Heart right ventricle (tissue), 16 donors: ENCODE data around the gene FAM204A. TPM values are rescaled to one million over a fixed set of nuclear protein-coding genes. Genes with fewer than 3 reads are reported as not detected.

Source experiments
- ATAC-seq, 8 donors: fragments of 200-7000 bp; cut with Tn5 transposase; one replicate each; pipeline ENCODE4 v1.9.1; 2020; ENCODE audit warnings: mild to moderate bottlenecking in 8 of 8, moderate library complexity in 8 of 8, moderate number of reproducible peaks in 1 of 8
- DNase-seq, 2 donors: peaks; one replicate each; pipeline ENCODE4 v3.0.0-alpha.2; 2020
- H3K27ac ChIP-seq, 10 donors: fragments of 200-600 bp; sonication (generic) in 2 of 10; one replicate each; pipeline versions ENCODE4 v1.5.0 to v1.8.0; 2020 to 2022; ENCODE audit warnings: mild to moderate bottlenecking in 3 of 10
- H3K27me3 ChIP-seq, 7 donors: fragments of 200-600 bp; one replicate each; pipeline ENCODE4 v1.8.0; 2021 to 2022; ENCODE audit warnings: mild to moderate bottlenecking in 2 of 7
- H3K36me3 ChIP-seq, 9 donors: fragments of 200-600 bp; sonication (generic) in 1 of 9; one replicate each; pipeline versions ENCODE4 v1.5.0 to v1.8.0; 2020 to 2022; ENCODE audit warnings: mild to moderate bottlenecking in 2 of 9
- H3K4me1 ChIP-seq, 9 donors: fragments of 200-600 bp; sonication (generic) in 1 of 9; one replicate each; pipeline versions ENCODE4 v1.5.0 to v1.8.0; 2020 to 2022; ENCODE audit warnings: mild to moderate bottlenecking in 4 of 9
- H3K4me3 ChIP-seq, 10 donors: fragments of 200-600 bp; sonication (generic) in 2 of 10; one replicate each; pipeline versions ENCODE4 v1.5.0 to v1.8.0; 2020 to 2022; ENCODE audit warnings: mild to moderate bottlenecking in 7 of 10, moderate library complexity in 2 of 10
- H3K9me3 ChIP-seq, 11 donors: fragments of 200-600 bp in 10 of 11; sonication (generic) in 2 of 11; one replicate each; pipeline versions ENCODE4 v1.5.0 to v1.8.0; 2013 to 2022; ENCODE audit warnings: mild to moderate bottlenecking in 2 of 11, control low read depth in 1 of 11, moderate library complexity in 1 of 11
- WGBS, 2 donors: extraction: QIAGEN DNeasy Blood & Tissue Kit; methylation state at CpG; one replicate each; pipeline ENCODE4 v1.1.7; 2013; ENCODE audit warnings: inconsistent platforms in 1 of 2; 5-methylcytosine and 5-hydroxymethylcytosine counted together
- intact Hi-C, 10 donors: fragments of 100-400 bp; cut with DNase I; formaldehyde crosslinking; loops; one replicate each; pipeline versions ENCODE4 v1.11.1 to v1.14.2; 2022
- polyA plus RNA-seq, 2 donors: library from polyadenylated mRNA; stranded (reverse); fragments of 200-250 nt; gene quantifications; one replicate each; pipeline ENCODE4 v1.2.3, GENCODE V29; 2013
- total RNA-seq, 10 donors: library from RNA; stranded (reverse); fragmentation: NEBNext Ultra II Directional in 3 of 10; extraction: Animal tissue kit (Norgen Biotek cat#: 25700) in 3 of 10; gene quantifications; one replicate each; pipeline versions ENCODE4 v1.2.1 to v1.2.4, GENCODE V29; 2021 to 2023
- TF ChIP-seq, protein P1 (sequence below), 9 donors: fragments of 200-600 bp; sonication (generic) in 2 of 9; IDR thresholded peaks; one replicate each; pipeline versions ENCODE4 v1.5.0 to v1.8.0; 2021 to 2022; ENCODE audit warnings: antibody characterized with exemption in 9 of 9, mild to moderate bottlenecking in 5 of 9, moderate library complexity in 1 of 9
- donor health status: Arrhythmogenic right ventricular cardiomyopathy.
- donor health status: ischemic (EF 13 %, LVEDD 7.1; RV severe dilation, severe dysfunction).
- donor health status: healthy with polysubstance abuse.
- donor health status: DM: no; HTN: yes; CAD: no.
- donor health status: DM: no; HTN: no; CAD: no.
- donor health status: ischemic (EF 25% LVEDD 6.9; RV normal size, moderate dysfunction).
- donor health status: ischemic (EF 25% LVEDD 5.7; RV mildly dilated, moderate dysfunction).
- donor health status: healthy.
- donor health status: DM: yes; HTN: yes; CAD: no.
- donor health status: Ischemic cardiomyopathy.
- donor health status: ischemic (EF 35%, LVEDD 5.7; RV mildly dilated, moderate dysfunction).
- donor health status: nonischemic (EF 11% LVEDD 7.7; RV severe dilation, severe dysfunction).
- donor health status: DM: yes; HTN: yes; CAD: no.
- donor health status: PGD.
- donor health status: ischemic (EF 29% LVEDD 5.4; RV normal size, mild dysfunction).
- donor health status: nonischemic (EF 23%, LVEDD 6.1; RV moderate dilation, normal function).

The FAM204A gene
- total and polyA plus RNA-seq, 12 donors, result 29.0 to 77.7 (median 62.9) TPM

GRCh38 chr10:118255355-118255754 lies 86.8 kb downstream of the FAM204A start:
- Histone ChIP-seq H3K27me3 (peaks cover 0 to 88% (median 64%) of the 10 kb centered on the region in 7 donors), H3K27ac (no peak overlapping the region), H3K4me1 (no peaks in the 10 kb centered on the region), H3K9me3 (no peaks in the 10 kb centered on the region), H3K4me3 (no peak overlapping the region), H3K36me3 (no peaks in the 10 kb centered on the region)
- TF ChIP-seq, protein P1, sequence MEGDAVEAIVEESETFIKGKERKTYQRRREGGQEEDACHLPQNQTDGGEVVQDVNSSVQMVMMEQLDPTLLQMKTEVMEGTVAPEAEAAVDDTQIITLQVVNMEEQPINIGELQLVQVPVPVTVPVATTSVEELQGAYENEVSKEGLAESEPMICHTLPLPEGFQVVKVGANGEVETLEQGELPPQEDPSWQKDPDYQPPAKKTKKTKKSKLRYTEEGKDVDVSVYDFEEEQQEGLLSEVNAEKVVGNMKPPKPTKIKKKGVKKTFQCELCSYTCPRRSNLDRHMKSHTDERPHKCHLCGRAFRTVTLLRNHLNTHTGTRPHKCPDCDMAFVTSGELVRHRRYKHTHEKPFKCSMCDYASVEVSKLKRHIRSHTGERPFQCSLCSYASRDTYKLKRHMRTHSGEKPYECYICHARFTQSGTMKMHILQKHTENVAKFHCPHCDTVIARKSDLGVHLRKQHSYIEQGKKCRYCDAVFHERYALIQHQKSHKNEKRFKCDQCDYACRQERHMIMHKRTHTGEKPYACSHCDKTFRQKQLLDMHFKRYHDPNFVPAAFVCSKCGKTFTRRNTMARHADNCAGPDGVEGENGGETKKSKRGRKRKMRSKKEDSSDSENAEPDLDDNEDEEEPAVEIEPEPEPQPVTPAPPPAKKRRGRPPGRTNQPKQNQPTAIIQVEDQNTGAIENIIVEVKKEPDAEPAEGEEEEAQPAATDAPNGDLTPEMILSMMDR (IDR thresholded peaks at IDR 0.05), result no peak
- DNase-seq, result no peak
- intact Hi-C loops, result no loop called here
- 77 to 78% methylated on average over 8 of the region's 8 CpGs for WGBS, 2 donors
- ATAC-seq, result no peak

- H3K27ac ChIP-seq, result no peak overlapping the region
- DNase-seq, result no peak
- H3K9me3 ChIP-seq, result no peaks in the 10 kb centered on the region
- H3K27me3 ChIP-seq, result peaks cover 0 to 89% (median 65%) of the 10 kb centered on the region in 7 donors
- H3K36me3 ChIP-seq, result no peaks in the 10 kb centered on the region
- H3K4me3 ChIP-seq, result no peak overlapping the region
- TF ChIP-seq, protein P1 (IDR thresholded peaks at IDR 0.05), result no peak
- intact Hi-C loops, result no loop called here
- WGBS, 2 donors, result 62 to 71% methylated on average over 4 of the region's 4 CpGs
- ATAC-seq, result no peak
- H3K4me1 ChIP-seq, result no peaks in the 10 kb centered on the region
These were observed 87.5 kb downstream of the FAM204A start for GRCh38 chr10:118254654-118255053.

DNA sequence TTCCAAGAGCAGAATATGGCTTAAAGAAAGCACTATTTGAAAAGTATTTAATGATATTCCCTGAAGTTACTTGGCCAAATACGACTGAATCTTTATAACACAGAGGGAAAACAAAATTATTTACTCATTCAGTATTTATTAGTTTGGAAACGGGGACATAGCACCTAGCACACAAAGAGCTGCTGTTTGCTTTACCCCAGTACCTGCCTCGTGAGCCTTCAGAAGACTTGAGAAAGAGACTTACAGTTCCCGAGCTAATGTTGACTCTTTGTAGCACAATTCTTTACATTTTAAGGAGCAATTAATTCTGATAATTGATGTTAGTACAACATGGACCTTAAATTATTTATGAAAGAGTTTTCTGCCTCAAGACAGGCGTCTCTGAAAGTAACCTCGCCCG lies 88.7 kb downstream of the FAM204A start:
- intact Hi-C loops, result no loop called here
- no peaks in the 10 kb centered on the region for H3K4me1 ChIP-seq
- no peaks in the 10 kb centered on the region for H3K9me3 ChIP-seq
- no peak overlapping the region for H3K27ac ChIP-seq
- 71% methylated on average over 7 of the region's 7 CpGs for WGBS, 2 donors
- ATAC-seq (no peak), DNase-seq (no peak)
- H3K36me3 ChIP-seq, result no peaks in the 10 kb centered on the region
- TF ChIP-seq, protein P1 (IDR thresholded peaks at IDR 0.05), result no peak
- no peak overlapping the region for H3K4me3 ChIP-seq
- peaks cover 0 to 92% (median 66%) of the 10 kb centered on the region in 7 donors for H3K27me3 ChIP-seq

DNA sequence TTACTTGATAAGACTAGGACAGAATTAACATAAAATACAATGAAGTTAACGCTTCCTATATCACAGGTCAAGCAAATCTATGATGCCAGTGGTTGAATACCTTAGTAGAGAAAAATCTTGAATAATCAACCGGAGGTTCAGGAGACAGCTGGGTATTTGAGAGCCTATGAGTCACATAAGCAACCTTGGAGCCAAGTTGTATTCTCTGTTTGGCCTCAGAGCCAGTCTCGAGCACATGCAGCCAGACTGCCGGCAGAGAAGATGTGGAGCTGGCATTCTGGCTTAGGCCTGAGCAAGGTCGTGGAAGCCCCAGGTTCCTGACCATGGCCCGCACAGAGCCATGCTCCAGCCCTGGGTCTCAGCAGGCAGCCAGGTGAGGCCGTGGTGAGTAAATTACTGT lies 90.3 kb downstream of the FAM204A start:
- TF ChIP-seq, protein P1 (IDR thresholded peaks at IDR 0.05), result no peak
- Histone ChIP-seq H3K9me3 (no peaks in the 10 kb centered on the region), H3K27me3 (peaks cover 6 to 88% (median 63%) of the 10 kb centered on the region in 7 donors), H3K36me3 (no peaks in the 10 kb centered on the region), H3K4me3 (no peak overlapping the region), H3K4me1 (no peaks in the 10 kb centered on the region), H3K27ac (no peak overlapping the region)
- intact Hi-C loops, result no loop called here
- DNase-seq (no peak), ATAC-seq (no peak)
- WGBS, 2 donors, result 76 to 77% methylated on average over 7 of the region's 7 CpGs
